GM10847 (cell line): Measurements from ENCODE around the gene ELMO1.

Source experiments
- POLR2A ChIP-seq: IDR thresholded peaks from 2 replicates; pipeline ENCODE4 v1.6.1; 2011; ENCODE audit not compliant: insufficient read length; ENCODE audit errors: extremely low read depth

The ELMO1 gene

GRCh38 chr7:37427276-37427940 is 21.3 kb downstream of the ELMO1 start:
- no peak for TF ChIP-seq POLR2A

GRCh38 chr7:37425498-37425897 is 23.2 kb downstream of the ELMO1 start:
- TF ChIP-seq POLR2A: no peak

- TF ChIP-seq POLR2A: no peak
Observed at GRCh38 chr7:37424995-37425394, 23.7 kb downstream of the ELMO1 start.

GRCh38 chr7:37424521-37424920 is 24.1 kb downstream of the ELMO1 start:
- no peak for TF ChIP-seq POLR2A

- no peak for TF ChIP-seq POLR2A
Observed at GRCh38 chr7:37421861-37422500, 26.7 kb downstream of the ELMO1 start.

GRCh38 chr7:37420946-37421695 is 27.5 kb downstream of the ELMO1 start:
- no peak for TF ChIP-seq POLR2A

- TF ChIP-seq POLR2A: no peak
Observed at GRCh38 chr7:37419496-37419895, 29.2 kb downstream of the ELMO1 start.

- no peak for TF ChIP-seq POLR2A
Observed at GRCh38 chr7:37418381-37418780, 30.3 kb downstream of the ELMO1 start.

- no peak for TF ChIP-seq POLR2A
Observed at GRCh38 chr7:37417107-37417474, 31.6 kb downstream of the ELMO1 start.

GRCh38 chr7:37416378-37417106 is 32.1 kb downstream of the ELMO1 start:
- TF ChIP-seq POLR2A: no peak

- TF ChIP-seq POLR2A: no peak
Observed at GRCh38 chr7:37415629-37416028, 33.0 kb downstream of the ELMO1 start.

GRCh38 chr7:37414352-37414983 is 34.2 kb downstream of the ELMO1 start:
- no peak for TF ChIP-seq POLR2A

GRCh38 chr7:37411444-37412034 is 37.1 kb downstream of the ELMO1 start:
- no peak for TF ChIP-seq POLR2A

- TF ChIP-seq POLR2A: no peak
Observed at GRCh38 chr7:37410305-37411229, 38.1 kb downstream of the ELMO1 start.
